Erythroblast (primary cell): ENCODE results near the gene RPS29.

Source experiments
- GATA1 ChIP-seq: IDR thresholded peaks from 2 replicates; pipeline ENCODE4 v1.6.1; 2011; ENCODE audit warnings: low read depth, mild to moderate bottlenecking, control low read depth, low read length, moderate library complexity
- POLR2A ChIP-seq: IDR thresholded peaks from 2 replicates; pipeline ENCODE4 v1.6.1; 2011; ENCODE audit warnings: mild to moderate bottlenecking, low read length

- no peak for TF ChIP-seq POLR2A
- no peak for TF ChIP-seq GATA1
These were observed 2.6 kb downstream of the RPS29 start for GRCh38 chr14:49583629-49584028.
